ENCODE data around the gene EFNA4. TPM values are rescaled to one million over a fixed set of nuclear protein-coding genes. Genes with fewer than 3 reads are reported as not detected.

Gene EFNA4
- total RNA-seq, 1 experiment from 2014 or later = 17.0 TPM

- H3K9me3 ChIP-seq (ENCODE audit: low read depth, low read length, poor library complexity, severe bottlenecking) = no peaks in the 10 kb centered on the region
- no peak for DNase-seq (ENCODE audit: low spot score)
- no peaks in the 10 kb centered on the region for H3K27me3 ChIP-seq (replicated peaks; ENCODE audit: insufficient read depth, low read depth, low read length, poor library complexity)
- H3K4me1 ChIP-seq (ENCODE audit: insufficient read depth, low read length, poor library complexity, severe bottlenecking) = peaks cover 2% of the 10 kb centered on the region
- no peak overlapping the region for H3K27ac ChIP-seq (ENCODE audit: low read depth, low read length, poor library complexity, severe bottlenecking)
- intact Hi-C loops (cut with micrococcal nuclease; ENCODE audit: unreplicated experiment) = no loop called here
- ChIA-PET POLR2A (ENCODE audit: low non-redundant PET) (interaction anchor here (0.6 kb wide), 1 partner anchor 26 kb away, joined by 4 read pairs; no protein-coding TSS in a partner anchor), CTCF (no interaction called here)
- TF ChIP-seq, protein P1, sequence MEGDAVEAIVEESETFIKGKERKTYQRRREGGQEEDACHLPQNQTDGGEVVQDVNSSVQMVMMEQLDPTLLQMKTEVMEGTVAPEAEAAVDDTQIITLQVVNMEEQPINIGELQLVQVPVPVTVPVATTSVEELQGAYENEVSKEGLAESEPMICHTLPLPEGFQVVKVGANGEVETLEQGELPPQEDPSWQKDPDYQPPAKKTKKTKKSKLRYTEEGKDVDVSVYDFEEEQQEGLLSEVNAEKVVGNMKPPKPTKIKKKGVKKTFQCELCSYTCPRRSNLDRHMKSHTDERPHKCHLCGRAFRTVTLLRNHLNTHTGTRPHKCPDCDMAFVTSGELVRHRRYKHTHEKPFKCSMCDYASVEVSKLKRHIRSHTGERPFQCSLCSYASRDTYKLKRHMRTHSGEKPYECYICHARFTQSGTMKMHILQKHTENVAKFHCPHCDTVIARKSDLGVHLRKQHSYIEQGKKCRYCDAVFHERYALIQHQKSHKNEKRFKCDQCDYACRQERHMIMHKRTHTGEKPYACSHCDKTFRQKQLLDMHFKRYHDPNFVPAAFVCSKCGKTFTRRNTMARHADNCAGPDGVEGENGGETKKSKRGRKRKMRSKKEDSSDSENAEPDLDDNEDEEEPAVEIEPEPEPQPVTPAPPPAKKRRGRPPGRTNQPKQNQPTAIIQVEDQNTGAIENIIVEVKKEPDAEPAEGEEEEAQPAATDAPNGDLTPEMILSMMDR (conservative IDR thresholded peaks at IDR 0.05; ENCODE audit: low read depth, low read length) = no peak
- no peak for TF ChIP-seq EZH2 (IDR thresholded peaks at IDR 0.05; ENCODE audit: borderline replicate concordance, low read depth, low read length, poor library complexity, severe bottlenecking)
- no peak overlapping the region for H3K4me3 ChIP-seq (ENCODE audit: low read depth, low read length, poor library complexity, severe bottlenecking)
- BruUV-seq (replicated peaks) = no TSS peak
- H3K36me3 ChIP-seq (ENCODE audit: insufficient read depth, low read length, poor library complexity, severe bottlenecking) = no peaks in the 10 kb centered on the region
These were observed 40.7 kb upstream of the EFNA4 start for GRCh38 chr1:155022927-155023236.

DNA sequence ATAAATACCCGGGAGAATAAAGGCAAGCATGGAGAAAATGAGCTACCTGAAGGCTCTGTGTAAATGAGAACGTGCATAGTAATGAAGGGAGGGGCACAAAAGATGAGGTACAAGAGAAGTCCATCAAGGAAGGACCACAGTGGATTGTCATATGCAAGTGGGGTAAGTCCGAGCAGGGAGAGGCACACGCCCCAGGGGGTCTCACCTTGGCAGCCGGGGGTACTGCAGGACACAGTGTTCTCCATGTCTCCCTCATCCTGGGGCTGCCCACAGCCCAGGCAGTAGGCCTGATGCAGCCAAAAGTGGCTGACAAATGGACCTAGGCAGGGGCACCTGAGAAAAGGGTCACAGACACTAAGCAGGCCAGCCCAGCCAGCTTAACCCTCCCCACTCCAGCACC, 39.9 kb upstream of the EFNA4 start:
- Histone ChIP-seq H3K27me3 (replicated peaks; ENCODE audit: insufficient read depth, low read depth, low read length, poor library complexity) (no peaks in the 10 kb centered on the region), H3K4me3 (ENCODE audit: low read depth, low read length, poor library complexity, severe bottlenecking) (no peak overlapping the region), H3K36me3 (ENCODE audit: insufficient read depth, low read length, poor library complexity, severe bottlenecking) (no peaks in the 10 kb centered on the region), H3K9me3 (ENCODE audit: low read depth, low read length, poor library complexity, severe bottlenecking) (no peaks in the 10 kb centered on the region), H3K27ac (ENCODE audit: low read depth, low read length, poor library complexity, severe bottlenecking) (no peak overlapping the region), H3K4me1 (ENCODE audit: insufficient read depth, low read length, poor library complexity, severe bottlenecking) (no peaks in the 10 kb centered on the region)
- no peak for TF ChIP-seq EZH2 (IDR thresholded peaks at IDR 0.05; ENCODE audit: borderline replicate concordance, low read depth, low read length, poor library complexity, severe bottlenecking)
- TF ChIP-seq, protein P1 (conservative IDR thresholded peaks at IDR 0.05; ENCODE audit: low read depth, low read length) = no peak
- ChIA-PET POLR2A (ENCODE audit: low non-redundant PET) (interaction anchor here (0.6 kb wide), 1 partner anchor 27 kb away, joined by 4 read pairs; no protein-coding TSS in a partner anchor), CTCF (no interaction called here)
- intact Hi-C loops (cut with micrococcal nuclease; ENCODE audit: unreplicated experiment) = no loop called here
- no TSS peak for BruUV-seq (replicated peaks)
- DNase-seq (ENCODE audit: low spot score) = no peak

DNA sequence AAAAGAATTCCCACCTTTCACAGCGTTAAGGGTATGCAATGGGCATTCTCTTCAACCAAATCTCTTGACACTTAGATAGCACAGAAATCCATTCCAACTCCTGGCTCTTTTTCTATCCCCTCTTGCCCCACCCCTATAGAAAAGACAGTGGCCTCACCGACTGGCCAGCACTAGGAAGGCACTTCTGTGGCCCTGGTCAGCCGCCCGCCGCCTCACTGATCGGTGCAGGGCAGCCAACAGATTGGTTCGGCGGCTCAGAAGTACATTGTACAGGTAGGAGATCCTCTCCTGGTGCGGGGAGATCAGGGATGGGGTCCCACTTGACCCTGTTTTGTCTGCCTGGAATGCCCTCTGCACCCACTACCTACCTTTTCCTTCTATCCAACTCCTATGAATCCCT, 39.2 kb upstream of the EFNA4 start:
- TF ChIP-seq, protein P1 (conservative IDR thresholded peaks at IDR 0.05; ENCODE audit: low read depth, low read length) = no peak
- TF ChIP-seq EZH2 (IDR thresholded peaks at IDR 0.05; ENCODE audit: borderline replicate concordance, low read depth, low read length, poor library complexity, severe bottlenecking) = no peak
- no peaks in the 10 kb centered on the region for H3K9me3 ChIP-seq (ENCODE audit: low read depth, low read length, poor library complexity, severe bottlenecking)
- no peaks in the 10 kb centered on the region for H3K4me1 ChIP-seq (ENCODE audit: insufficient read depth, low read length, poor library complexity, severe bottlenecking)
- no peak for DNase-seq (ENCODE audit: low spot score)
- H3K36me3 ChIP-seq (ENCODE audit: insufficient read depth, low read length, poor library complexity, severe bottlenecking) = no peaks in the 10 kb centered on the region
- ChIA-PET POLR2A (ENCODE audit: low non-redundant PET) (no interaction called here), CTCF (no interaction called here)
- H3K27ac ChIP-seq (ENCODE audit: low read depth, low read length, poor library complexity, severe bottlenecking) = no peak overlapping the region
- BruUV-seq (replicated peaks) = no TSS peak
- H3K27me3 ChIP-seq (replicated peaks; ENCODE audit: insufficient read depth, low read depth, low read length, poor library complexity) = no peaks in the 10 kb centered on the region
- intact Hi-C loops (cut with micrococcal nuclease; ENCODE audit: unreplicated experiment) = no loop called here
- H3K4me3 ChIP-seq (ENCODE audit: low read depth, low read length, poor library complexity, severe bottlenecking) = no peak overlapping the region
